H1 (cell line): Measurements from ENCODE around the gene COL9A2. TPM values are rescaled to one million over a fixed set of nuclear protein-coding genes. Genes with fewer than 3 reads are reported as not detected.
A peak's percentile ranks its signal among the peaks of the same experiment; 100 is the strongest.

Experiments used
- CTCF ChIA-PET: fragments of 300-600 bp; sonication (Branson Sonifier 250); formaldehyde crosslinking; loops from one replicate; lab custom pipeline; 2021; ENCODE audit not compliant: partially characterized antibody; lab: Charles Lee
- POLR2A ChIA-PET: fragments of 300-600 bp; sonication (Branson Sonifier 250); formaldehyde crosslinking; loops from one replicate; lab custom pipeline; 2021; ENCODE audit warnings: inconsistent platforms; ENCODE audit not compliant: partially characterized antibody; lab: Charles Lee
- DNase-seq, 2 experiments: peaks; one replicate each; pipeline versions ENCODE4 v3.0.0 to v3.0.0-alpha.2; 2010 to 2022; ENCODE audit warnings: low spot score in 2 of 2, low read depth in 1 of 2, mixed read lengths in 1 of 2
- FAIRE-seq: peaks from 2 replicates; lab custom pipeline; 2011; peaks lifted over from hg19 to GRCh38; lab: Jason Lieb, UNC
- H2AFZ ChIP-seq: 2 replicates; pipeline ENCODE4 v1.8.1; 2012; ENCODE audit warnings: low read length, inconsistent platforms
- H2AK5ac ChIP-seq: 2 replicates; pipeline ENCODE4 v1.6.1; 2013; ENCODE audit warnings: low read depth, low read length
- H2BK120ac ChIP-seq: replicated peaks from 2 replicates; pipeline ENCODE3; 2013; ENCODE audit warnings: low read depth, low read length, inconsistent platforms
- H2BK12ac ChIP-seq: 2 replicates; pipeline ENCODE4 v1.6.1; 2013; ENCODE audit warnings: low read depth, low read length
- H2BK15ac ChIP-seq: 2 replicates; pipeline ENCODE4 v1.6.1; 2013; ENCODE audit warnings: low read length
- H2BK20ac ChIP-seq: 2 replicates; pipeline ENCODE4 v1.6.1; 2013; ENCODE audit warnings: low read length
- H2BK5ac ChIP-seq: 2 replicates; pipeline ENCODE4 v1.6.1; 2013; ENCODE audit warnings: low read depth, low read length
- H3K14ac ChIP-seq: 2 replicates; pipeline ENCODE4 v1.6.1; 2013; ENCODE audit warnings: inconsistent platforms; ENCODE audit not compliant: insufficient read length
- H3K18ac ChIP-seq: 2 replicates; pipeline ENCODE4 v1.6.1; 2013; ENCODE audit warnings: low read length; ENCODE audit errors: extremely low read depth
- H3K23ac ChIP-seq: 2 replicates; pipeline ENCODE4 v1.6.1; 2013; ENCODE audit warnings: inconsistent platforms; ENCODE audit not compliant: insufficient read length
- H3K23me2 ChIP-seq: 2 replicates; pipeline ENCODE4 v1.6.1; 2013; ENCODE audit warnings: low read depth, low read length
- H3K27ac ChIP-seq: 2 replicates; pipeline ENCODE4 v1.6.1; 2011; ENCODE audit warnings: low read depth, low read length, inconsistent platforms
- H3K27me3 ChIP-seq, 4 experiments: replicated peaks in 1 of 4; 1 replicate in 1 of 4; 2 replicates in 3 of 4; pipeline versions ENCODE4 v1.6.1 to v1.8.1; 2011 to 2013; ENCODE audit warnings: low read length in 3 of 4, mild to moderate bottlenecking in 3 of 4, inconsistent platforms in 2 of 4, mixed read lengths in 2 of 4, moderate library complexity in 1 of 4; ENCODE audit not compliant: control insufficient read depth in 3 of 4, insufficient read depth in 3 of 4; ENCODE audit errors: extremely low read depth in 1 of 4
- H3K36me3 ChIP-seq, 4 experiments: 2 replicates each; pipeline versions ENCODE4 v1.6.1 to v1.8.1; 2011 to 2013; ENCODE audit warnings: mild to moderate bottlenecking in 4 of 4, low read length in 3 of 4, moderate library complexity in 2 of 4, control low read depth in 1 of 4, inconsistent platforms in 1 of 4; ENCODE audit not compliant: insufficient read depth in 4 of 4, control insufficient read depth in 2 of 4
- H3K4ac ChIP-seq: replicated peaks from 2 replicates; pipeline ENCODE3; 2013; ENCODE audit warnings: low read length, low read depth, mixed read lengths, inconsistent platforms; ENCODE audit not compliant: insufficient read length
- H3K4me1 ChIP-seq, 4 experiments: replicated peaks in 1 of 4; 1 replicate in 1 of 4; 2 replicates in 3 of 4; pipeline versions ENCODE4 v1.6.1 to v1.8.1; 2011 to 2013; ENCODE audit warnings: low read length in 3 of 4, inconsistent platforms in 2 of 4, mixed read lengths in 1 of 4; ENCODE audit not compliant: insufficient read depth in 4 of 4, control insufficient read depth in 3 of 4
- H3K4me2 ChIP-seq, 2 experiments: 2 replicates each; pipeline versions ENCODE4 v1.6.1 to v1.8.1; 2011 to 2013; ENCODE audit warnings: low read depth in 2 of 2, low read length in 2 of 2, control low read depth in 1 of 2, inconsistent platforms in 1 of 2, mild to moderate bottlenecking in 1 of 2; ENCODE audit not compliant: insufficient read depth in 1 of 2
- H3K4me3 ChIP-seq, 4 experiments: fragments of 200-600, 300-600 bp in 1 of 4; sonication (generic), shearing (Covaris generic), sonication (Bioruptor Twin) in 1 of 4; 2 replicates each; pipeline versions ENCODE4 v1.5.1 to v1.8.1; 2011 to 2016; ENCODE audit warnings: low read length in 4 of 4, low read depth in 3 of 4, control low read depth in 2 of 4, inconsistent platforms in 2 of 4, mild to moderate bottlenecking in 2 of 4, mixed read lengths in 1 of 4, moderate library complexity in 1 of 4; ENCODE audit not compliant: insufficient read depth in 2 of 4; ENCODE audit errors: extremely low read depth in 1 of 4
- H3K56ac ChIP-seq: replicated peaks from 2 replicates; pipeline ENCODE3; 2013; ENCODE audit warnings: low read depth, mild to moderate bottlenecking, mixed read lengths, low read length, inconsistent platforms; ENCODE audit not compliant: insufficient read length
- H3K79me1 ChIP-seq: 2 replicates; pipeline ENCODE4 v1.6.1; 2013; ENCODE audit warnings: low read depth, low read length, control low read depth
- H3K79me2 ChIP-seq, 2 experiments: 2 replicates each; pipeline versions ENCODE4 v1.6.1 to v1.8.1; 2012 to 2013; ENCODE audit warnings: low read length in 2 of 2, mild to moderate bottlenecking in 2 of 2, inconsistent platforms in 1 of 2; ENCODE audit not compliant: insufficient read depth in 2 of 2, control insufficient read depth in 1 of 2
- H3K9ac ChIP-seq, 4 experiments: replicated peaks in 1 of 4; 1 replicate in 1 of 4; 2 replicates in 3 of 4; pipeline versions ENCODE4 v1.6.1 to v1.8.1; 2011 to 2013; ENCODE audit warnings: low read depth in 3 of 4, low read length in 3 of 4, control low read depth in 2 of 4, mild to moderate bottlenecking in 2 of 4, moderate library complexity in 2 of 4, inconsistent platforms in 1 of 4; ENCODE audit errors: extremely low read depth in 1 of 4
- H3K9me3 ChIP-seq, 2 experiments: 2 replicates each; pipeline versions ENCODE4 v1.6.1 to v1.8.1; 2012 to 2013; ENCODE audit warnings: mild to moderate bottlenecking in 2 of 2, moderate library complexity in 2 of 2, control low read depth in 1 of 2, inconsistent platforms in 1 of 2, low read depth in 1 of 2, low read length in 1 of 2, mixed read lengths in 1 of 2; ENCODE audit not compliant: insufficient read depth in 2 of 2
- H4K20me1 ChIP-seq, 2 experiments: replicated peaks in 1 of 2; 2 replicates each; pipeline versions ENCODE3 to v1.8.1; 2011 to 2013; ENCODE audit warnings: inconsistent platforms in 2 of 2, low read length in 2 of 2, mild to moderate bottlenecking in 1 of 2; ENCODE audit not compliant: insufficient read depth in 2 of 2, control insufficient read depth in 1 of 2
- H4K5ac ChIP-seq: 2 replicates; pipeline ENCODE4 v1.6.1; 2013; ENCODE audit warnings: low read length, low read depth, mixed read lengths, inconsistent platforms; ENCODE audit not compliant: insufficient read length
- H4K8ac ChIP-seq: 2 replicates; pipeline ENCODE4 v1.8.0; 2013; ENCODE audit warnings: mild to moderate bottlenecking, moderate library complexity, low read length, inconsistent platforms; ENCODE audit not compliant: insufficient read depth; ENCODE audit errors: extremely low read depth
- H4K91ac ChIP-seq: replicated peaks from 2 replicates; pipeline ENCODE3; 2013; ENCODE audit warnings: low read length, mixed read lengths, inconsistent platforms; ENCODE audit not compliant: insufficient read length
- BRCA1 ChIP-seq: IDR thresholded peaks from 2 replicates; pipeline ENCODE4 v1.6.1; 2012; ENCODE audit warnings: low read depth, low read length, improper control_type of control experiment
- CBX8 ChIP-seq: fragments of 300-800, 300-1000 bp; sonication (generic); IDR thresholded peaks from 2 replicates; pipeline ENCODE4 v1.7.1; 2016; ENCODE audit warnings: low read depth, low read length, borderline replicate concordance
- CHD2 ChIP-seq: IDR thresholded peaks from 2 replicates; pipeline ENCODE4 v1.6.1; 2012; ENCODE audit warnings: low read length, improper control_type of control experiment
- HDAC2 ChIP-seq, 2 experiments: fragments of 300-600 bp in 1 of 2; sonication (generic) in 1 of 2; IDR thresholded peaks; 2 replicates each; pipeline ENCODE4 v1.6.1; 2011 to 2012; ENCODE audit warnings: low read depth in 2 of 2, low read length in 2 of 2, mild to moderate bottlenecking in 2 of 2, moderate library complexity in 2 of 2, borderline replicate concordance in 1 of 2, inconsistent platforms in 1 of 2
- KDM4A ChIP-seq: IDR thresholded peaks from one replicate; pipeline ENCODE4 v1.7.1; 2012; ENCODE audit warnings: low read depth, mild to moderate bottlenecking, moderate library complexity, low read length, inconsistent platforms; ENCODE audit not compliant: severe bottlenecking
- NANOG ChIP-seq: IDR thresholded peaks from 2 replicates; pipeline ENCODE4 v1.6.1; 2011; ENCODE audit warnings: low read length, low read depth, mild to moderate bottlenecking, inconsistent platforms; ENCODE audit not compliant: insufficient read depth, poor library complexity, severe bottlenecking
- PHF8 ChIP-seq: fragments of 200-600 bp; sonication (generic); conservative IDR thresholded peaks from 2 replicates; pipeline ENCODE4 v1.7.1; 2012; ENCODE audit warnings: low read depth, mild to moderate bottlenecking, inconsistent platforms, low read length, moderate library complexity
- SIN3A ChIP-seq, 2 experiments: IDR thresholded peaks in 1 of 2; conservative IDR thresholded peaks in 1 of 2; 2 replicates each; pipeline ENCODE4 v1.6.1; 2011 to 2012; ENCODE audit warnings: low read length in 2 of 2, improper control_type of control experiment in 1 of 2, low read depth in 1 of 2, mild to moderate bottlenecking in 1 of 2
- SP1 ChIP-seq: IDR thresholded peaks from 2 replicates; pipeline ENCODE4 v1.6.1; 2011; ENCODE audit warnings: low read depth, low read length
- SRF ChIP-seq: IDR thresholded peaks from 2 replicates; pipeline ENCODE4 v1.6.1; 2011; ENCODE audit warnings: mild to moderate bottlenecking, low read depth, low read length, moderate library complexity
- YY1 ChIP-seq: IDR thresholded peaks from 2 replicates; pipeline ENCODE4 v1.6.1; 2011; ENCODE audit warnings: low read depth, mild to moderate bottlenecking, low read length
- WGBS, 2 experiments: shearing (Covaris generic) in 1 of 2; methylation state at CpG; one replicate each; pipeline versions ENCODE4 v1.1.6 to v1.1.7; 2013 to 2015; ENCODE audit warnings: low lambda C conversion rate in 2 of 2, mixed read lengths in 2 of 2, inconsistent platforms in 1 of 2, low coverage in 1 of 2, missing lambda C conversion rate in 1 of 2; ENCODE audit not compliant: insufficient replicate concordance in 2 of 2, insufficient coverage in 1 of 2, insufficient read length in 1 of 2; ENCODE audit errors: extremely low coverage in 1 of 2, missing lambda C conversion rate in 1 of 2; 5-methylcytosine and 5-hydroxymethylcytosine counted together
- polyA plus RNA-seq, 7 experiments: library from polyadenylated mRNA; depleted of rRNA in 3 of 7; stranded (reverse) in 5 of 7; unstranded in 2 of 7; fragments of >200 nt in 5 of 7; fragments of 200-250 nt in 2 of 7; gene quantifications; 1 replicate in 5 of 7; 2 replicates in 1 of 7; 4 replicates in 1 of 7; pipeline versions ENCODE4 v1.2.1 to v1.2.3, GENCODE V29; 2011 to 2013; ENCODE audit warnings: missing spikeins in 2 of 7, mixed read lengths in 2 of 7
- total RNA-seq: library from RNA; stranded (reverse); fragmentation: NEBNext Ultra II Directional; extraction: Animal tissue kit (Norgen Biotek cat#: 25700); gene quantifications from 2 replicates; pipeline ENCODE4 v1.2.1, GENCODE V29; 2021

The COL9A2 gene
- total and polyA plus RNA-seq, 2 of the 8 experiments (the other 6 are each of a cell fraction or from before 2014, with no cell fraction given) = 3.2 to 3.3 TPM

GRCh38 chr1:40257688-40258444 is 59.2 kb downstream of the COL9A2 start, which contains the start of gene ZMPSTE24:
TSS of gene ZMPSTE24 (plus strand) at chr1:40258236. CDS start at chr1:40258272, 36 bp downstream.
- peaks cover 0 to 1% of the 10 kb centered on the region in 2 experiments for H4K20me1 ChIP-seq
- WGBS, 2 experiments = 3% methylated on average over 32 of the region's 48 CpGs; no CpG with 5 or more reads in 1 of the 2 experiments
- no peaks in the 10 kb centered on the region for H3K9me3 ChIP-seq
- H4K8ac ChIP-seq = peak within 1 kb of the TSS; percentile 100
- H3K9ac ChIP-seq = peak within 1 kb of the TSS; percentile 94 to 99 (median 96)
- H3K27me3 ChIP-seq = no peaks in the 10 kb centered on the region
- peak within 1 kb of the TSS; percentile 88 for H3K27ac ChIP-seq
- H3K4me3 ChIP-seq = peak within 1 kb of the TSS; percentile 90 to 99 (median 97)
- peaks cover 4 to 29% (median 19%) of the 10 kb centered on the region in 4 experiments; a peak in 6 of 8 replicates for H3K36me3 ChIP-seq
- peaks cover 0 to 25% of the 10 kb centered on the region in 2 experiments; a peak in 2 of 4 replicates for H3K79me2 ChIP-seq
- peak within 1 kb of the TSS; percentile 83 for H3K56ac ChIP-seq
- CTCF ChIA-PET = interaction anchor here (1.0 to 3.1 kb wide), 4 partner anchors 24 to 81 kb away, joined by 3 to 13 read pairs (median 3); no protein-coding TSS in a partner anchor
- POLR2A ChIA-PET = interaction anchor here (0.6 to 2.4 kb wide), 19 partner anchors 9 to 219 kb away, joined by 3 to 7 read pairs (median 4); partner anchors contain the start of genes CAP1, RLF, TMCO2 and ZFP69B
- no peak within 1 kb of the TSS for H3K14ac ChIP-seq
- H4K5ac ChIP-seq = peak within 1 kb of the TSS; percentile 87
- peak within 1 kb of the TSS; percentile 91 for H2BK5ac ChIP-seq
- H3K4me2 ChIP-seq = peak within 1 kb of the TSS; percentile 49 to 71
- peak within 1 kb of the TSS; percentile 95 for H3K18ac ChIP-seq
- peak within 1 kb of the TSS; percentile 57 for H4K91ac ChIP-seq
- no peak within 1 kb of the TSS for H3K23ac ChIP-seq
- H2BK15ac ChIP-seq = no peak within 1 kb of the TSS
- H3K79me1 ChIP-seq = no peaks in the 10 kb centered on the region
- peak; percentile 88 to 94 for DNase-seq
- peak within 1 kb of the TSS; percentile 40; the same call in 1 of the 2 replicates for H2BK12ac ChIP-seq
- H2AFZ ChIP-seq = peak within 1 kb of the TSS; percentile 97
- H2BK120ac ChIP-seq = no peak within 1 kb of the TSS
- H2AK5ac ChIP-seq = no peak within 1 kb of the TSS
- H3K4ac ChIP-seq = no peak within 1 kb of the TSS
- no peak within 1 kb of the TSS for H2BK20ac ChIP-seq
- no peaks in the 10 kb centered on the region; a peak in 1 of 7 replicates for H3K4me1 ChIP-seq
- no peaks in the 10 kb centered on the region for H3K23me2 ChIP-seq
- FAIRE-seq = peak; percentile 7
- TF ChIP-seq CHD2 = peak; percentile 56; the same call in 1 of the 2 replicates
- no peak for TF ChIP-seq BRCA1
- TF ChIP-seq CBX8 = no peak
- peak; percentile 74 for TF ChIP-seq YY1
- peak; percentile 27; the same call in 1 of the 2 replicates for TF ChIP-seq SRF
- TF ChIP-seq NANOG = peak; percentile 38
- peak; percentile 83 for TF ChIP-seq SP1
- TF ChIP-seq PHF8 = peak; percentile 80
- TF ChIP-seq KDM4A = peak; percentile 69
- no peak for TF ChIP-seq HDAC2 (IDR thresholded peaks at IDR 0.05; ENCODE audit: borderline replicate concordance in 1 of 2, low read depth in 2 of 2, low read length in 2 of 2)
- peak in 1 of 2 experiments; percentile 94; a peak in 1 of 4 replicates for TF ChIP-seq SIN3A (conservative IDR thresholded peaks at IDR 0.05 in 1 of 2, IDR thresholded peaks at IDR 0.05 in 1 of 2; ENCODE audit: low read depth in 1 of 2, low read length in 2 of 2)
